HG02981 (cell line): Measurements from ENCODE around the gene YAF2.
"Not testable (repeated sequence)": the region's sequence is repeated elsewhere in the genome, so short reads cannot be mapped to it uniquely, and the experiment has no call there.

Source experiments
- ATAC-seq: cut with Tn5 transposase; IDR thresholded peaks from one replicate; pipeline ENCODE4 v1.9.1; 2021; ENCODE audit warnings: mild to moderate bottlenecking, moderate library complexity; ENCODE audit not compliant: unreplicated experiment

Gene YAF2

GRCh38 chr12:42199007-42199406 is 39.0 kb downstream of the YAF2 start:
- ATAC-seq = no peak

- ATAC-seq = no peak
Measured at GRCh38 chr12:42196723-42197603, 41.1 kb downstream of the YAF2 start.

DNA sequence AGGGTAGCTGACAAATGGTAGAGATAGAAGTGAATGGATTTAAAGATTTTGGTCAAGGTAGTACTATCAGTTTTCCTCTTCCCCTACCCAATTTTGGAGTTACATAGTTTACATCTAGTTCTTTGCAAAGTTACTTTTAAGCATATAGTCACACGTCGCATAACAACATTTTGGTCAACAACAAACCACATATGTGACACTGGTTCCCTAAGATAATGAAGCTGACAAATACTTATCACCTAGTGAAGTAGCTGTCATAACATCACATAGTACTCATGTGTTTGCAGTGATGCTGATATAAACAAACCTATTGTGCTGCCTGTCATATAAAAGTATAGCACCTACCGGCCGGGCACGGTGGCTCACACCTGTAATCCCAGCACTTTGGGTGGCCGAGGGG is 45.4 kb downstream of the YAF2 start:
- no peak for ATAC-seq

DNA sequence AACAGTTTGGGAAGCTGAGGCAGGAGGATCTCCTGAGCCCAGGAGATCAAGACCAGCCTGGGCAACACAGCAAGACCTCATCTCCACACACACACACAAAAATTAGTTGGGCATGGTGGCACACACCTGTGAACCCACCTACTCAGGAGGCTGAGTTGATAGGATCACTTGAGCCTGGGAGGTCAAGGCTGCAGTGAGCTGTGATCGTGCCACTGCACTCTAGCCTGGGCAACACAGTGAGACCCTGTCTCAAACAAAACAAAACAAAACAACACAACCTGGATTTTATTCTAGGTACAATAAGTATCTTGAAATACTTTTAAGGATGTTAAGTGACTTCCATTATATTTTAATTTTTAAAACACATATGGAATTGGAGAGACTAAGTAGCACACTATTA is 45.8 kb downstream of the YAF2 start:
- no peak for ATAC-seq

GRCh38 chr12:42190376-42190775 is 47.7 kb downstream of the YAF2 start:
- no peak for ATAC-seq

DNA sequence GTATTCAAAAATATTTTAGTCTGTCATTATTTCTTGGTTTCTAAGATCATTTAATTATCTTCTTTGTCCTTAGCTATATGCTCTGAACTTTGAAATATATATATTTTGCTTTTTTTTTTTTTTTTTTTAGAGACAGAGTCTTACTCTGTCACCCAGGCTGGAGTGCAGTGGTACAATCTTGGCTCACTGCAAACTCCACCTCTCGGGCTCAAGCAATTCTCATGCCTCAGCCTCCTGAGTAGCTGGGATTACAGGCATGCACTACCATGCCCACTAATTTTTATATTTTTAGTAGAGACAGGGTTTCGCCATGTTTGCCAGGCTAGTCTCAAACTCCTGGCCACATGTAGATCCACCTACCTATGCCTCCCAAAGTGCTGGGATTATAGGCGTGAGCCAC is 49.8 kb downstream of the YAF2 start:
- not testable (repeated sequence) for ATAC-seq

- ATAC-seq = no peak
Measured at GRCh38 chr12:42187799-42188198, 50.2 kb downstream of the YAF2 start.

DNA sequence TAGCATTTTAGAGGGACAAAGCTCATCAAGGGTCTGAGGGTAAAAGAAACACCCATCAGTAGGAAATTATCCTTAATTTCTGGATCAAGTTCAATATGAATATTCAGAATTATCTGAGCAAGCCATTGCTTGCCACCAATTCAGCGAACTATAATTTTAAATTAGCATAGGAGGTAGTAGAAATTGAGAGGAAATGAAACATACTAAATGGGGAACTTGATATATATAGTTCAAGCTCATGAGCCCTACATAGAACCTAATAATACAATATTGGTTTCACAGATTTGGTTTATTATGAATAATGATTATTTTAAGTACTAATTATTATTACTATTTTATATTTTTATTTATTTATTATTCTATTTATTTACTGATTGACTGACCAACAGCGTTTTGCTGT is 51.3 kb downstream of the YAF2 start:
- no peak for ATAC-seq

DNA sequence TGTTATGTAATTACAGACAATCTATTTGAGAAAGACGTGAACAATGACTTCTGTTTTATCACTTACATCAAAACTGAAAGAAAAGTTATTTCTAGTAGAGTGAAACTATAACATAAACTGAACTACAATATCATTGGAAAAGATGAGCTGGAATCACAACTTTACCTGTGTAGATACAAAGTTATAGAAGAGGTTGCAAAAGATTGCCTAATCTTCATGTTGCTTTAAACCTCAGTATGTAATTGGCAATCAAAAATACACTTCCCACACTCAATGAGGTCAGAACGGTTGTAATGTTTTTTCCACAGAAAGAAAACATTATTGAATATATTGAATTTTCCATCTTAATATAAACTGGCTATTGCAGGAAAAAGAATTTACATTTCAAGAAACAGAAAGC is 55.7 kb downstream of the YAF2 start:
- ATAC-seq = no peak

DNA sequence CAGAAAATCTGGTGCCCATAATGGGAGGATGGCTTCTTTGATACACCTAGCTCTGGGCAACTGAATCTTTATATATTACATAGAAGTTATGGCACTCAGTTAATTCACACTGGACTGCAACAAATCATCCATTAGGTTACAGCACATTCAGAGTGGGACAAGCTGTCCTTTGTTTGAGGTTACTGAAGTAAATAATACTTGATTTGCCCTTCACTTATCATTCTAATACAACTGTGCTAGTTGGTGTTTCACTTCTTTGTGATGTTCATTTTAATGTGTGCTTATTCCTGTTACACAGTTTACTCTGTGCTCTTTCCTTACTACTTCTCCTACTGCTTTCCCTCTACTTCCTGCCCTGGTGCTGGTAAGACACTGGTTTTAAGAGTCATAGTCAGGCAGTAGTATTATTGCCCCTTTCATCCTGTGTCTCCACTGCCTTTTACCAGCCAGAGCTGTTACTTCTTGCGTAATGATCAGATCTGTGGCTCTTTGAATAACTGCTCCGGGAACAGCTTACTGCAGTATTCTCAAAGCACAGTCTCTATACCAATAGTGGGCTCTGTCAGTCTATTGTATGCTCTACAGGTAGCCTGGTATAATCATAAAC is 57.0 kb downstream of the YAF2 start:
- ATAC-seq = no peak

GRCh38 chr12:42178101-42178500 is 59.9 kb downstream of the YAF2 start:
- ATAC-seq = no peak

DNA sequence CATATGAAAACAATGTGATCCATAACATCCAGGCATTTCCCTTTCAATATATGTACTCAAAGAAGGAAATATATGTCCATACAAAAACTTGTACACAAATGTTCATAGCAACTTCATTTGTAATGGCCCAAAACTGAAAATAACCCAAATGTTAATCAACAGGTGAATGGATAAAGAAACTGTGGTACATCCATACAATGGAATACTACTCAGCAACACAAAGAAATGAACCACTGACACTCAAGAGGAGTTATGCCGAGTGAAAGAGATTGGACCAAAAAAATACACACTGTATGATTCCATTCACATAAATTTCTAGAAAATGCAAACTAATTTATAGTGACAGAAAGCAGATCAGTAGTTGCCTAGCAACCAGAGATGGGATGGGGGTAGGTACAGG is 63.1 kb downstream of the YAF2 start:
- ATAC-seq = no peak

GRCh38 chr12:42173961-42174521 is 64.0 kb downstream of the YAF2 start:
- ATAC-seq = no peak

GRCh38 chr12:42172441-42173210 is 65.4 kb downstream of the YAF2 start:
- no peak for ATAC-seq

- ATAC-seq = no peak
Measured at GRCh38 chr12:42167711-42168110, 70.3 kb downstream of the YAF2 start.

DNA sequence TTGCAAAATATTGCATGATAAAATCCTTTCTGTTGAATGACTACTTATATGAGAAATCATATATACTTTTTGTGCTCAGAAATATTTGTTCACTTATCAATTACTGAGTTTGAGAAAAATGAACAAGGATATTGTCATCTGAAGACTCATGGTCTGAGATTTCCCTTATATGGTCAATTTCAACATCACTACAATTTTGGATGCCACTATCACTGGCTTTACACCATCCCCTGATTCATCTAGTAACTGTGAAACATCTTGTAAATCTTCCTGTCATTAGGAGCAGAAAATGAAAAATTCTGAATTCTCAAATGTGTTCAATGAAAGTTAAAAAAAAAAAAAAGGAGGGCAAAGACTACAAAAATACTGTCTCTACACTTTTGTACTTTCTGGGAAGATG is 71.5 kb downstream of the YAF2 start:
- no peak for ATAC-seq

- no peak for ATAC-seq
Measured at GRCh38 chr12:42163913-42164312, 74.1 kb downstream of the YAF2 start.

DNA sequence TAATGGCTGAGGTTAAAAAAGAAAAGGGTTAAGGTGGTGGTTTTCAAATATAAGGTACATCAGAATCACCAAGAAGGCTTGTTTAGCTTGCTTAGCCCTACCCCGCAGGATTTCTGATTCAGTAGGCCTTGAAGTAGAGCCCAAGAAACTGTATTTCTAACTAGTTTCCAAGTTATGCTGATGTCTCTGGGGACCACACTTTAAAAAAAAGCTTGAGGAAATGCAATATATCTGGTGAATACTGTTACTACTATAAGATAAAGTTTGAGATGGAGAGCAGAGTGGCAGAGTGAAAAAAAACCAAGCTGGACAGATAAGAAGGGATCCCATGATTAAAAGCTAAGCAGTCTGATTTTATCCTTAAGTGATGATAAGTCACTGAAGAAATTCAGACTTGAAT is 75.1 kb downstream of the YAF2 start:
- no peak for ATAC-seq

DNA sequence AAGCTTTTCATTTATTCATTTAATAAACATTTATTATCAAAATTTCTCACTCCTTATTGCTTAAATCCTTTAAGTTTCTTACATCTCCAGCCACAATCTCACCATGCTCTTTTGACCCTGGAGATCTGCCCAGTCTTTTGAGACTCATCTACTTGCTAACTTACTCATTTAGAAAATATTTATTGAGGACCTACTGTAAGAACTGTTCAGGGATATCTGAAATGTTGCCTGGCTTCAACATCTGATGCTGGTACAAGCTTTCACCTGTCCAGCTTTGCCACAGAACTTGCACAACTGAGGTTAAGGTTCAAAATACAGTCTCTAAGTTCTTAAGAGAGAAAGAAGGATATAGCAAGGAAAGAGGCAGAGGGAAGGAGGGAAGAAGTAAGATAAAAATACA is 75.9 kb downstream of the YAF2 start:
- no peak for ATAC-seq

- no peak for ATAC-seq
Measured at GRCh38 chr12:42161529-42161928, 76.5 kb downstream of the YAF2 start.

DNA sequence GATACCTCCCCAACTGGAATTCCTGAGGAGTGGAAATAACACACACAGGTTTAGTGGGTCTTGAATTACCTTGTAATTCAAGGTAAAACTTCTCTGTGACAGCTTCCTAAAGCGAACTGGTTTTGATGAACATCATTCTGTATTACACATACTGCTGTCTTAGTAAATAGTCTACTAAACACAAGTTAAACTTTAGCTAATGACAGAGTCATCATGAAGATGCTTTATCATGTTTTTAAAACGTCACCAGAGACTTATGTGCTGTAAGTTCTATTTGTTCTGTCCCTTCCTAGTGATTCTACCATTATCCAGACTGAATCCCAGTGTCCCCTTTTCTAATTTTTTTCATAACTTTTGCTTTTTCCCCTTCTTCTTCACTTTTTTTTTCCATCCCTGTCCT is 81.8 kb downstream of the YAF2 start:
- no peak for ATAC-seq
